ENCODE results near the gene GALNTL6.

The GALNTL6 gene

DNA sequence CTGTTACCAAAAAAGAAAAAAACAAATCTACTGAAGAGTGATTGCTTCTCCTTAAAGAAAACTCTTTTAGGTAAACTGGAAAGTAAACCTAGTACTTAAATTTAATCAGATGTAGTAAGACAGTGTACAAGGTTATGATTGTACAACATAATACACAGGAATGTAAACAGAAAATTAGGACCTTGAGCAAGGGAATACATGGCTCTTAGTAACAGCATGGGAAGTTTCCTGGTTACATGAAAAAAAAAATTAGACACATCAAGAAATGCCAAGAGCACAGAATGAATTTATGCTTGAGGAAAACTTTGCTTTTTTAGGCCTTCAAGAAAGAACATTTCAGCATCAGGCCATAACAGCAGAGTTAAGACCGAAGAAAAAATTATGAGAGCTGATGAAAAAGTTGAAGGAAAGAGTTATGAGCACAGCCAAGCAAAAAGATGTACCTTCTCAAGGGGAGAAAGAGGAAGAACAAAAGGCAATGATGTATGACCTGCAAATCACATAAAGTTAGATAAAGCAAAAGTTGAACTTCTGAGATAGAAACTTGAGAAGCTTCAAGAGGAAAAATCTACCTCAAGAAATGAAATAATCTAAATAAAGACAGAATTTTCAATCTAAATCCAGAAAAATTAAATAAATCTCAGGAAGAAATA is 311.6 kb downstream of the GALNTL6 start:
- DNase-seq (ENCODE audit: low spot score) = no peak

DNA sequence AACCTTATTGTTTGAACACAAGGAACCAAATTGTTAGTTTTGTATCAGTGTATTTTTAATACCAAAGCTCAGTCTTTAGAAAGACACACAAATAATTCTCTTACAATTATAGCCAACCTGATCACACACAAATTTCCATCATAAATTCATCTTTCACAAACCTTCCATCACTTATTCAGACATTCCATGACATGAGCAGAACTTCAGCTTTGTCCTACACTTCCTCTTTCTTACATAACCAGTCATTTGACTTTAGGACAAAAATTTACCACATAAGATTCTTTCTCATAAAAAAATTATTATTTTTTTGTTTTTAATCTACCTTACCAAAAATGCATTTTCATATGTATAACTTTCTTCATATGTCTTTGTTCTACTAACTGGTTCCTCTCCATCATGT is 312.2 kb downstream of the GALNTL6 start:
- no peak for DNase-seq (ENCODE audit: low spot score)

DNA sequence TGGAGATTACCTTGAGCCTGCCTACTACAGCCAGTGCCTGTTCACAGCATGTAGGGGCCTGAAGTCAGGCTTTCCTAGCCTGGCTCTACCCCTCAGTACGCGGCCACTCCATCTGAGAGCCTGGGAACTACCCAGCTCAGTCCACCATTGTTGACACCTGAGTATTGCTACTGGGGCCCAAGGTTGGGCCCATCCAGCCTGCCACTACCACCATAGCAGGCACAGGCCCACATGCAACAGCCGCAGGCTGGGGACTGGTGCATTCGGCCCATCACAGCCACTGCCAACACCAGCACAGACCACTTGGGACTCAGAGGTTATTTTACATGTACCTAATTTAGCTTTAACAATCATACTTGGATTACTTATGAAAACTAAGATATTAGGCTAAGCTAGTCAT is 314.0 kb downstream of the GALNTL6 start:
- no peak for DNase-seq (ENCODE audit: low spot score)

DNA sequence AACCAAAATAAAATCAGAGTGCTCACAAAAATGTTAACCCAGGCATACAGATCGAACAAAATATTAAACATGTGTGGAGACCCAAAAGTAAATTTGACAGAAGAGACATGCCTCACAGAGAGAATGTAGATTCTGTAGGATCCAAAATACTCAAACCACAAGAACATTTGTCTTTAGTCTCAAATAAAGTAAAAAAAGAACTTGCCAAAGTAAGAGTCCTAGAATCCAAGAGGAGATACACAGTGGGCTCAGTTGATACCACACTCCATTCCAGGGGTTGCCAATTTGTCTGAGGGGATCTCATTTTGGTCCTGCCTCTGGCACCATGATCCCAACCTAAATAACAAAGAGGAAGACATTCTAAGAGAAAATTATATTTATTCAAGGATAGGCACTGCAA is 316.4 kb downstream of the GALNTL6 start:
- no peak for DNase-seq (ENCODE audit: low spot score)

DNA sequence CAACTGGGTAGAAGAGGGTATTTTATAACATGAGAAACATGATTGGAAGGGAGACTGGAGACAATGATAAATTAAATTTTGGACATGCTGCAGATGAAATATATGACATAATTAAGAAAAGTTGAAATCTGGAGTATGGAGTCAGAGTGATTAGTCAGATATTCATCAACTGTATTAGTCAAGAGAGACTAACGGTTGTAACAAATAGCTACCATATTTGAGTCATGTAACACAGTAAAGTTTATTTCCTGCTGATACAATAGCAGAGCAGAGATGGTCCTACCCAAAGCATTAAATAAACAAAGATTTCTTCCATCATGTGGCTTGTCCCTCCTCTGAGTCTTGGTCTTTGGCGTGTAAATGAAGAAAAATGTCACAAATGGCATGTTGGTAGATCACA is 321.3 kb downstream of the GALNTL6 start:
- DNase-seq (ENCODE audit: low spot score) = no peak

DNA sequence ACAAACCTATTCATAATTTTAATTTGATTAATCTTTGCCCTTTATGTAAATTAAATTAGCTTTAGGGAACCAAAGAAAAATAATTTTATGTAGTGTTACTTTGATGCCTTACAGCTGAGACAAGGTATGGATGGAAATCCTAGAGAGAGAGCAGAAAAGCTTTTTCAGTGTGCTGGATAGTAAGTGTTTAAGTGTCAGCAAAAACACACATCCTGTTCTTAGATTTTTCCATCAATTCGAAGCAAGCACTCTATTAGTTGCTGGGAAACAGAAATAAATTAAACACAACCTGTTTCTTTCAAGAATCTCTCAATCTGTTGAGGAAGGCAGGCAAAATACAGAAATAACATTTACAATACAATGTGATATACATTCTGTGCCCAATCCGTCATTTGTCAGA is 327.8 kb downstream of the GALNTL6 start:
- DNase-seq (ENCODE audit: low spot score) = no peak

DNA sequence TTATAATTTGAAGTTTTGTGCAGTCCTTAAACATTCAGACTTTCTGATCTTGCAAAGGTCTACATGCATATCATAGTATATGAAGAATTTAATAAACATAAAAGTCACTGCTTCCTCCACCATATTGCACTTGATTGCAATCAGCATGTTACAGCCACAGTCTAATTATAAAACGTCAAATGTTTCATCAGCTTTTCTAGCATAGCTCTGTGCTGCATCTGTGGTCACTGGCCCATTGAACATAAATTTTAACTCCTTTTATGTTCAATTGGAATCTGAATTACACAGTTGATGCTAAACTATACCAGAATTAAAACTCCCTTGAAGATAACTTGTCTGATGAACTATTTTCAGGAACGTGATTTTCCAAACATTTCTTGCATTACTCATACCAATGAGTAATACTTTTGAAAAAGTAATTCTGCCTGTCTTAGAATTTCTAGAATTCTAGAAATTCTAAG is 329.1 kb downstream of the GALNTL6 start:
- DNase-seq (ENCODE audit: low spot score) = no peak

DNA sequence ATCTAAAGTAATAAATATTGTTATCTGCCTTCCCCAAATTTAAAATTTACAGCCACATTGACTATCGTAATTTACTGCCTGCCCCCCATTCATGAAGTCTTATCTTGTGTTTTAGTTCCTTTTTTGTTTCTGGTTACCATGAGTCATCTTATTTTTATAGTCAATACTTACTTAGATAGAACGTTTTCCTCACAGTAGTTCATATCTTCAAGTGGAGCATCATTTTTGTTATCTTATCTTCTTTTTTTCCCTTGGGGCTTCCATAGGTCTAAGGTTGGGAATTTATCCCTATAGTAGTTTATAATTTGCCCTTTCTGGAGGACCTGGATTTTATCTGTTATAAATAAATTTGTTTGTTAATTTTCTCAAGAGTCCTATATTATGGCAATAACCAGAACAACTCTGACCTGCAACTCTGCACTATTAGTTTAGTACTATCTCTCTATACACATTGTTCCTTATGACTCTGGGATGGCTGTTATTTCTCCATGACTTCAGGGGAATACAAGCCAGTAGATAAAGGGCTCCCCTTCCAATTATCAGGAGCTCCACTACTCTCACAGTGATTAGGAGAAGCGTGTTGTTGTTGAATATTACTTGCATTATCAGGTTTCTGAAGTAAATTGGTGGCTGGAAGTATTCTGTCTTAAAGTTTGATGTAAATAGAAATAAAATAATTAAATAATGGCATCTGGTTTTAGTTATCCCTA is 330.6 kb downstream of the GALNTL6 start:
- DNase-seq (ENCODE audit: low spot score) = no peak

DNA sequence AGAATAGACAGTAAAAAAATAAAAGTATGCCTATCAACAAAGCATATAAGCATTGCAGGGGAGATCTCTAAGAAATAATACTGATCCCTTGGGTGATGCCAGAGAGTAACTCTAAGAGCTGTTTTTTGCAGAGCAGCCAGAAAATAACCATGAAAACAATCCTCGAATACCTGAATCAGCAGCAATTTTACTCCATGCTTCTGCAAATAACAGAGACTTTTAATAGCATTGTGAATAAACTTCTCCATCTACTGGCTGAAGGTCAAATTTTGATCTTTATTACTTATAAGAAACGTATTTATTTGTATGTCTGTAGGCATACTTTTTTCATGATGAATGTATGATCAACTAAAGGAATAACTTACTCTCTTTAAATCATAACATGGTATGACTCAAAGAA is 334.5 kb downstream of the GALNTL6 start:
- no peak for DNase-seq (ENCODE audit: low spot score)

DNA sequence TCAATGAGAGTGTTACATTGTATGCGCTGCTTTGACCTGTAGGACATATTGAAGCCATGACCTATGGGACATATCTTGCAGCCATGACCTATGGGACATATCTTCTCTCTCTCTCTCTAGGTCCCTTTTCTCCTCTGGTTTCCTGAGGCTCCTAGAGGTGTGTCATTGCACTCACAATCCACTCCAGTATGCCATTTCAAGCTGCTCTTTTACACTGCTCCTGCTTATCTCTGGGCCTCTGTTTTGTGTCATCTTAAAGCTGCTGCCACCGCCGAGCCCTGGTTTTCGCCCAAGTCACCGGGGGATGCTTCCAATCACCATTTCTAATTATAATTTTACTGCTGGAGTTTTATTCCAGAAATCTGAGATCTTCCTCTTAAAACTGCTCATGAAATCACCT is 336.1 kb downstream of the GALNTL6 start:
- DNase-seq (ENCODE audit: low spot score) = no peak

DNA sequence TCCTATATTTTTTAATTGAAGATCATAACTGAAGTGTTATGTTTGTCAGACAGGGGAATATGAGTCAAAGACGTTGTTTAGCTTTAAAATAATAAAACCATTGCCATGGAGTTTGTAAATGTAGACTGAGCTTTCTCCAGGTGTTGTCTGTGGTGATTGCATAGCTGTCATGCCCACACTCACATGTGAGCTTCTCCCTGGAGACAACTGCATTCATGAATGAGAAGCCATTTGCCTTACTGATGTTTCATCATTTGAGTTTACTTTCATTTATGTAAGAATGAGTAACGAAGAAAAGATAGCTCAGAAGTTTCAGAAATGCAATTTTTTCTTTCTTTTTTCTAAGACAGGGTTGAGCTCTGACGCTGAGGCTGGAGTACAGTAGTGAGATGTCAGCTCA is 339.1 kb downstream of the GALNTL6 start:
- no peak for DNase-seq (ENCODE audit: low spot score)

DNA sequence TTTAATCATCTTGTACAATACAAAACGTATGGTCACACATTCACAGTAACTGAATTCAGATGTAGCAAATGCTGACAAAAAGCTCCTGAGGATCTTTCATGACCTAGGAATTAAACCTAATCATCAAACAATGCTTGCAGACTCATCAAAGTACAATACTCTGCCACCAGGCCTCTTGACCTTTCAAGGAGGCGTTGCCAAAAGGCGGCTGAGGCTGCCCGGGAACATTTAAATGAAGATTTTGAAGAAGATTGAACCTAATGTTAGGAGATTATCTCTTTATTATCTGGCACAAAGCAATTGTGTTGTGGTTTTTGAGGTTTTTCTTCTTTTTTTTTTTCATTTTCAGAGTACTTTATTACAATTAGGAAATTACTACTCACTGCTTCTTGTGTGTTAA is 340.5 kb downstream of the GALNTL6 start:
- DNase-seq (ENCODE audit: low spot score) = no peak

DNA sequence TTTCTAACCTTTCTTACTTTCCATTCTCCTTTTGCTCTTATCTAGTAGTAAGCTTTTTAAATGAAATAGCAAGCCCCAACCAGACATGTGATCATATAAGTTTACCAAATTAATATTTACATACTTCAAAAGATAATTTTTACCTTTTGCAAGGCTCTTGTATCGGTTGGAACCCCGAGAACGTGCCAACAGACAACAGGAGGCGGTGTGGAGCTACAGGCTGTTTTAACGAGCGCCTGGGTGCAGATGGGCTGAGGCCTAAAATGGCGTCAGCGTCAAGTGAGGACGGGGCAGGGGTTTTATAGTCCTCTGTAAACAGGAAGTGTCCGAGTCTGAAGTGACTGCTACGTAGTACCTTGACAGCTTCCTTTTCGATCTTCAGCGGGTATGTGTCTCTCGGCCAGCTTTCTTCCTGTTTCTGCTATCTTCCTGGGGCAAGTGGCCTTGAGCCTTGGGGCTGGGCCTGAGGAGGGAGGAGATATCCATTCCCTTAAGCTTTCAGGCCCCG is 342.7 kb downstream of the GALNTL6 start:
- DNase-seq (ENCODE audit: low spot score) = no peak

DNA sequence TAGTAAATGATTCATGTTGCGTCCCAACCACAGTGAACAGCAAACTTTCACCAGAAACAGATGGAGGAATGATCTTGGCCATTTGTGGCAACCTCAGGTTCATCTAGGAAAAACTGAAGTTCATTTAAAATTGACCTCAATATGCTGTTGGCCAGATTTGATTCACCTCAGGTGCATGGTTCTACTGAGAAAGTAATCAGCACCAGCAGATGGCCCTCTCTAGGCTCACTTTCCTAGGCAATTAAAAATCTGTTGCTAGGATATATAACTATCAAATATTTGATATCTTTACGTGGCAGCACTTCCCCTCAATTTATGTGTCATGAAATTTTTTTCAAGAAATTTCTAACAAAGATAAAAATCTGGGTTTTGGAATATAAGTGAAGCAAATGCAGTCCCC is 344.7 kb downstream of the GALNTL6 start:
- DNase-seq (ENCODE audit: low spot score) = no peak

DNA sequence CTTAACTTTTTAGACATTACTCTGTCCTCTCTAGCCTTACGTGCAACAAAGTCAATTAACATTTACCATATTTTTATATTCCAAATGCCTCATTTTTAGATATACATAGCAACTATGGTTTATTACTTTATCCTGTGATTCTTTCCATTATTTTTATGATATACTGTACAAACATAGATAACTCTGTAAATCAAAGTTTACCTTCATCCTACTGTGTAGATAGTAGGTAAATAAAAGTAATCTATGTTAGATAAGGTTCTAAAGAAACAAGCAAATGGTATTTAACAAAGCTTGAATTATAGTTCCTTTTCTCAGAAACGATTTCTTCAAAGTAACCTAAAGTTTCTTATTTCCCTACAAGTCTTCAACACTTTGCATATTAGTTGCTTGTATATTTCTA is 350.0 kb downstream of the GALNTL6 start:
- DNase-seq (ENCODE audit: low spot score) = no peak

DNA sequence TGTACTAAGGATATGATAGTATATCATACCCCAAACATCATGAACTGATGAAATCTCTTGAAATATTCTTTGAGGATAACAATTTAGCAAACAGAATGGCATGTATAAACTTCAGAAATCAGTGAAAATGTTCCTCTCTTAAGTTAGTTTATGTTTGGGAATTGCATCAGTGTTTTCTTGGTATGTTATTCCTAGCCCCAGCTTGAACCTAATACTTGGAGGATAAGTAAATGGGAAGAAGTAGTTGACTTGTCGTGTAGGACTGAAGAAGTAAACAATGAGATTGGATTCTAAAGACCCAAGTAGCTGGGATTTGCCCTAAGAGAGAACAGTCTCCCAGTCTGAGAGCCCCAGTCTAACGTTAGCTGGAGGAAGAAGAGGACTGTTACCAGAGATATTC is 355.7 kb downstream of the GALNTL6 start:
- DNase-seq (ENCODE audit: low spot score) = no peak

DNA sequence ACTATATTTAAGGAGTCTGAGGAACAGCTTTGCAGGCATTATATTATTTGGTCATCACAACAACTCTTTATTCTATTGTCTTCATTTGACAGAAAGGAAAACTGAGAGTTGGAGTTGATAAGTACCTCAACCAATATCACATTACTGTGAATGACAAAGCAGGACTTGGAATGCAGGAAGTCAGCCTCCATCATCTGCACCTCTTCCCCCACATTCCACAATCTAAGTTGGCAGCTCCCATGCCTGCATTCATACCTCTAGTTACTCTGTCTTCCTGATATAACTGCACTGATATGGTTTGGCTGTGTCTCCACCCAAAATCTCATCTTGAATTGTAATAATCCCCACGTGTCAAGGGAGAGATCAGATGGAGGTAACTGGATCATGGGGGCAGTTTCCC is 356.7 kb downstream of the GALNTL6 start:
- DNase-seq (ENCODE audit: low spot score) = no peak

DNA sequence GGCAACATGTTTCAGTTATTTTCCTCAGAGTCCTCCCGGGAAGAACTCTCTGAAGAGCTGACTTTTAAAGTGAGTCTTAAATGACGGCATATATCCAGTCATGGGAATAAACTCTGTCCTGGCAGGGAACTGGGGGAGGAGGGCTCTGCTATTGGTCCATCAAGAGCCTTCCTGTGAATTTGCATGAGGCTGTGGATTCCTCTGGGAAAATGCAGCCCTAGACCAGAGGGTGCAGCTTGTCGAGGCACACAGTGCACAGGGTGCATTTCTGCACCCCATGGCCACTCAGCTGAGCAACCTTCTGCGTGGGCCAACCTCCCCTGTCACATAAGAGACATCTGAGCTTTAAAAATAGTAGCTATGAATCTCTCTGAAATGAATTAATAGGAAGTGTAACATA is 360.0 kb downstream of the GALNTL6 start:
- no peak for DNase-seq (ENCODE audit: low spot score)

DNA sequence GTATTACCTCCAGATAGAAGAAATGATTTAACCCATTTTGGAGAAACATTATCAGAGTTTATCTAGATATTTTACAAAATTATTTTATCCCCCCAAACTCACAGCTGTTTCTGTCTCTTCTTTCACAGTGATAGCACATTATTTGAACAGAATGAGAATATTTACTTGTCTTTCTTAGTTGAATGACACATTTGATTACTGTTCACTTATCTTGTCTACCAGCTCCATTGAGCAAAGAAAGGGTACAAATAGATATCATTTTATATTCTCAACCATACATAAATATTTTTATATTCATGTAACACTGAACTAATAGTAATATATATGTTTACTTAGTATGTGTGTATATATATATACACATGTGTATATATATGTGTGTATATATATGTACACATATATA is 364.2 kb downstream of the GALNTL6 start:
- no peak for DNase-seq (ENCODE audit: low spot score)

DNA sequence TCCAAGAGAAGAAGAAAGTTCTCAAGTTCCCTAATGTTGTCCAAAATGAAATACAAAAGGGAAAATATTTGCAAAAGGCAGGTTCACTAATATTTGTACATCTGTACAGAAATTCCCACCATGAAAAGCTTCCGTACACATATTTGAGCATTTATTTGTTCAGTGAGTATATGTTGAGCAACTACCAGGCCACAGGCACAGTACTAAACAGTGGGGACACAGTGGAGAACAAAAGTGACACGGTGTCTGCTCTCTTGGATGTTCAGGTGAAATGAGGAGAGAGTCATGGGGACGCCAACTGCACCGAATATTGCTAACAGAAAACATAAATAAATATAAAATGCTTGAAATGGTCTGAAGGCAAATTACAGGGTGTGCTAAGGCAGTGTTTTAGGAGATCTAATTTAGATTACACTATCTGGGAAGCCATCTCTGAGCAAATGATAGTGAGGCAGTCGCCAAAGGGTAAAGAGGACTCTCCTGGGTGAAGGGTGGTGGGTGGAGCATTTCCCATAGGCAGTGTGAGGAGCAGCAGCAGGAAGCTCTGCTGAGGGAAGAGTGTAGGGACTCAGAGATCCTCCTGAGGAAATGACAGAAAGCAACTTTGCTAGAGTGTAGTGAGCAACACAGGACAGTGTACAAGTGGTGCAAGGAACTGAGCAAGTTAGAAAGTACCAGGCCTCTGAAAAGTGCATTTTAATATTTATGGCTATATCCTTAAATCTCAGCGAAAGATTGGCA is 375.2 kb downstream of the GALNTL6 start:
- no peak for DNase-seq (ENCODE audit: low spot score)

DNA sequence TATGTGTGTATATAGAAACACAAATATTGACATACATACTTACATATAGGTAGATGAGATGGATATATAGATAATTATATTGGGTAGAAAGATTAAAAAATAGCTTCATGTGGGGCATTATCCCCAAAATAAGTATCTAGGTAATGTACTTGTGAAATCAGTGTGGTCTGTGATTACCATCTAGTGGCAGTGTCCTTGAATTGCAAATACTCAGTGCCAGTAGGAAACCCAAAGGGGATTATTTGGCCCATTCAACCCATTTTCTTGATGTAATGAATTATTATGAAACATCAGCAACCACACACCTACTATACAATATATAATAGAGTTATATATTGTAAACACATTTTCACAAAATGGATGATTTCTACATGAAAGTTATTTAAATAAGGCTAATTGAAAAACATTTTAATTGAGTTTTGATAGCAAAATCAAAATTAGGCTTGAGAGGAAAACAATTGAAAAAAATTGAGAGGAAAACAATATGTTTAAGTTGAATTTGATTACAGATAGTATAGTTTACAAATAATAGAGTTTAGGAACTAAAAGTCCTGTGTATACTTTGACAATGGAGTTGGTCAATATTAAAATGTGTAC is 389.4 kb downstream of the GALNTL6 start:
- peak; percentile 0 for DNase-seq (ENCODE audit: low spot score)

DNA sequence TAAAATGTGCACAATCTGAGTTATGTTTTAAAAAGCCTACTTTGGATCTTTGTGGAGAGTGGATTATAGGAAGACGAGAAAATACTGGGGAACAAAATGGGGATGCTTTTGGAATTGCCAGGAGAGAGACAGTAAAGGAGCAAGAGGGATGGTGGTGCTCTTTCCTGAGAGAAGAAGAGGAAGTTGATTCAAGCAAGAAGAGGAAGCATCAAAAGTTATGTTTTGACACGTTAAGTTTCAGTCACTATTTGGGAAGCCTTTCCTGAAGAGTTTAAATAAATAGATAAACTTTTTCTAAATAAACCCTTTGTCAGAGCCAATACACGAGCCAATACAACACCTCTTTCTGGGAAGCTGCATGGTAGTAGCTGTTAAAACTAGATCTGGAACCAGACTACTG is 394.1 kb downstream of the GALNTL6 start:
- no peak for DNase-seq (ENCODE audit: low spot score)

DNA sequence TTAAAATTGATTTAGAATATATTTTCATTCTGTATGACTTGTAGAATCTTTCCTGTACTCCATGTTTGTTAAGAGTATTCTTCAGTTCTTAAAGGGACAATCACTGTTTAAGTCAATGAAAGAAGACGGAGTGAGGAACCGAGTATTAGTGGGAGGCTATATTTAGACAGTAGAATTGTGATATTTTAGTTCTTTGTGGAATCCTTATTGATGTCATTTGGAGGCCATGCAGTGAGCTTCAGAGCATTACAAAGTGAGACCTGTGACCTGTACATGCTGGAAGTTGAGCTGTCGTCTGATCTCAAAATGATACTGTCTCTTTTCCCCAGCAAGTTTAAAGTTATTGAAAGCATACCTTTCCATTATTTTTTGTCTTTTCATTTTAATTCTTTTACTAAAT is 394.7 kb downstream of the GALNTL6 start:
- DNase-seq (ENCODE audit: low spot score) = no peak
